ENCODE results near the gene RAB11FIP3. TPM values are rescaled to one million over a fixed set of nuclear protein-coding genes. Genes with fewer than 3 reads are reported as not detected.

Gene RAB11FIP3
- total RNA-seq, 1 experiment from 2014 or later = 35.8 TPM

DNA sequence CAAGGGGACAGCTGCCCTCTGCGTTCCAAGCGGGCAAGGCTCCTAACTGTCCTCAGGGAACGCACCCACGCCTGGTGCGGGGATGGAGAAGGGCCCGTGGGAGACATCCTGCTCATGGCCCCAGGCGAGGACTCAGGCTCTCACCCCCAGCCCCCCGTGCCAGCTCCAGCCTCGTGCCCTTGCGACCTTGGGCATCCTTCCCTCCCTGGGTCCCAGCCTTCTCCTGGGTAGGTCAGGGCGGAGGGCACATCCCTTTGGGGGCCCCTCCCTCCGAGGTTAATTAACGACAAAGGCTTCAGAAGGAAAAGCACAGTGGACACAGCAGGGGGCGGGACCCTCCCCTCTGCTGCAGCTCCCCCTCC is 46.6 kb upstream of the RAB11FIP3 start:
- Mint-ChIP-seq H3K9me3 (ENCODE audit: unreplicated experiment) (no peaks in the 10 kb centered on the region), H3K27me3 (ENCODE audit: insufficient read depth, unreplicated experiment) (no peaks in the 10 kb centered on the region), H3K27ac (ENCODE audit: unreplicated experiment) (no peak overlapping the region), H3K36me3 (ENCODE audit: insufficient read depth, unreplicated experiment) (peaks cover 20% of the 10 kb centered on the region), H3K4me3 (ENCODE audit: unreplicated experiment) (no peak overlapping the region), H3K4me1 (ENCODE audit: low read depth, unreplicated experiment) (no peaks in the 10 kb centered on the region)
- ChIA-PET POLR2A (no interaction called here), CTCF (no interaction called here)
- TF ChIP-seq, protein P1, sequence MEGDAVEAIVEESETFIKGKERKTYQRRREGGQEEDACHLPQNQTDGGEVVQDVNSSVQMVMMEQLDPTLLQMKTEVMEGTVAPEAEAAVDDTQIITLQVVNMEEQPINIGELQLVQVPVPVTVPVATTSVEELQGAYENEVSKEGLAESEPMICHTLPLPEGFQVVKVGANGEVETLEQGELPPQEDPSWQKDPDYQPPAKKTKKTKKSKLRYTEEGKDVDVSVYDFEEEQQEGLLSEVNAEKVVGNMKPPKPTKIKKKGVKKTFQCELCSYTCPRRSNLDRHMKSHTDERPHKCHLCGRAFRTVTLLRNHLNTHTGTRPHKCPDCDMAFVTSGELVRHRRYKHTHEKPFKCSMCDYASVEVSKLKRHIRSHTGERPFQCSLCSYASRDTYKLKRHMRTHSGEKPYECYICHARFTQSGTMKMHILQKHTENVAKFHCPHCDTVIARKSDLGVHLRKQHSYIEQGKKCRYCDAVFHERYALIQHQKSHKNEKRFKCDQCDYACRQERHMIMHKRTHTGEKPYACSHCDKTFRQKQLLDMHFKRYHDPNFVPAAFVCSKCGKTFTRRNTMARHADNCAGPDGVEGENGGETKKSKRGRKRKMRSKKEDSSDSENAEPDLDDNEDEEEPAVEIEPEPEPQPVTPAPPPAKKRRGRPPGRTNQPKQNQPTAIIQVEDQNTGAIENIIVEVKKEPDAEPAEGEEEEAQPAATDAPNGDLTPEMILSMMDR (IDR thresholded peaks at IDR 0.05; ENCODE audit: insufficient read depth in 1 of 2, low read depth in 1 of 2, low read length in 1 of 2, severe bottlenecking in 1 of 2, unreplicated experiment in 1 of 2) = no peak
- no peaks in the 10 kb centered on the region for H3K4me1 ChIP-seq
- no peaks in the 10 kb centered on the region for H3K9me3 ChIP-seq
- H3K4me3 ChIP-seq (ENCODE audit: low read depth, low read length) = no peak overlapping the region
- DNase-seq = peak in 1 of 2 experiments; percentile 26
- BruUV-seq (replicated peaks) = no TSS peak
- intact Hi-C loops (cut with micrococcal nuclease; ENCODE audit: unreplicated experiment) = no loop called here
- H3K36me3 ChIP-seq (ENCODE audit: control insufficient read depth, insufficient read depth, low read length) = no peaks in the 10 kb centered on the region; the same call in none of the 2 replicates
- H3K27me3 ChIP-seq (replicated peaks; ENCODE audit: control insufficient read depth, insufficient read depth, low read length) = no peaks in the 10 kb centered on the region

- CTCF ChIA-PET = no interaction called here
- Histone ChIP-seq H3K4me1 (no peaks in the 10 kb centered on the region), H3K4me3 (ENCODE audit: low read depth, low read length) (no peak overlapping the region), H3K36me3 (ENCODE audit: control insufficient read depth, insufficient read depth, low read length) (no peaks in the 10 kb centered on the region; the same call in 1 of the 2 replicates), H3K27me3 (replicated peaks; ENCODE audit: control insufficient read depth, insufficient read depth, low read length) (no peaks in the 10 kb centered on the region), H3K9me3 (no peaks in the 10 kb centered on the region)
- no peak overlapping the region for H3K4me3 Mint-ChIP-seq (ENCODE audit: unreplicated experiment)
- H3K27me3 Mint-ChIP-seq (ENCODE audit: insufficient read depth, unreplicated experiment) = no peaks in the 10 kb centered on the region
- no peaks in the 10 kb centered on the region for H3K9me3 Mint-ChIP-seq (ENCODE audit: unreplicated experiment)
- TF ChIP-seq, protein P1 (IDR thresholded peaks at IDR 0.05; ENCODE audit: insufficient read depth in 1 of 2, low read depth in 1 of 2, low read length in 1 of 2, severe bottlenecking in 1 of 2, unreplicated experiment in 1 of 2) = no peak
- intact Hi-C loops (cut with micrococcal nuclease; ENCODE audit: unreplicated experiment) = no loop called here
- BruUV-seq (replicated peaks) = no TSS peak
- DNase-seq = peak in 1 of 2 experiments; percentile 29
- H3K36me3 Mint-ChIP-seq (ENCODE audit: insufficient read depth, unreplicated experiment) = peaks cover 20% of the 10 kb centered on the region
- no peak overlapping the region for H3K27ac Mint-ChIP-seq (ENCODE audit: unreplicated experiment)
- POLR2A ChIA-PET = no interaction called here
- no peaks in the 10 kb centered on the region for H3K4me1 Mint-ChIP-seq (ENCODE audit: low read depth, unreplicated experiment)
Measured at GRCh38 chr16:379183-379960, 46.1 kb upstream of the RAB11FIP3 start.

DNA sequence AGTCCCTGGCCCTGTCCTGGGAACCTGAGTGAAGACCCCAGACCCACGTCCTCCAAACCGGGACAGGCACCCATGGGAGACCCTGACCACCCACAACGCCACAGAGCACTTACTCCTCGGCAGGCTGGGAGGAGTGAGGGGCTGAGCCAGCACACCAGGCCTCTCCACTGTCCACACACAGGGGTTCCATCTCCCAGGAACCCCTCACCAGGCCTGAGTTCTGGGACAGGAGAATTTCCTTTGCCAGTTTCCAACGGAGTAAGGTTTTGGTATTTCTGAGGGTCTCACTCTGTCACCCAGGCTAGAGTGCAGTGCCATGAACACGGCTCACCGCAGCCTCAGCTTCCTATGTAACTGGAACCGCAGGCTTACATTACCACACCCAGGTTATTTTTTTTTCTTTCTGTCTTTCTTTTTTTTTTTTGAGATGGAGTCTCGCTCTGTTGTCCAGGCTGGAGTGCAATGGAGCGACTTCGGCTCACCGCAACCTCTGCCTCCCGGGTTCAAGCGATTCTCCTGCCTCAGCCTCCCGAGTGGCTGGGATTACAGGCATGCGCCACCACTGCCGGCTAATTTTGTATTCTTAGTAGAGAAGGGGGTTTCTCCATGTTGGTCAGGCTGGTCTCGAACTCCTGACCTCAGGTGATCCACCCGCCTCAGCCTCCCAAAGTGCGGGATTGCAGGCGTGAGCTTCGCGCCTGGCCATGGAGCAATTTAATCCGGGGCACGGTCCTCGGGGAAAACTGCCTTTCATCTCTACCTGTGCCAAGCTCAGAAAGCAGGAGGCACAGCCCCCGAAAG is 45.3 kb upstream of the RAB11FIP3 start:
- Mint-ChIP-seq H3K36me3 (ENCODE audit: insufficient read depth, unreplicated experiment) (peaks cover 20% of the 10 kb centered on the region), H3K4me1 (ENCODE audit: low read depth, unreplicated experiment) (no peaks in the 10 kb centered on the region), H3K27ac (ENCODE audit: unreplicated experiment) (no peak overlapping the region), H3K9me3 (ENCODE audit: unreplicated experiment) (no peaks in the 10 kb centered on the region), H3K4me3 (ENCODE audit: unreplicated experiment) (peak overlapping the region; percentile 71), H3K27me3 (ENCODE audit: insufficient read depth, unreplicated experiment) (no peaks in the 10 kb centered on the region)
- TF ChIP-seq, protein P1 (IDR thresholded peaks at IDR 0.05; ENCODE audit: insufficient read depth in 1 of 2, low read depth in 1 of 2, low read length in 1 of 2, severe bottlenecking in 1 of 2, unreplicated experiment in 1 of 2) = no peak
- Histone ChIP-seq H3K9me3 (no peaks in the 10 kb centered on the region), H3K27me3 (replicated peaks; ENCODE audit: control insufficient read depth, insufficient read depth, low read length) (no peaks in the 10 kb centered on the region), H3K36me3 (ENCODE audit: control insufficient read depth, insufficient read depth, low read length) (no peaks in the 10 kb centered on the region; the same call in 1 of the 2 replicates), H3K4me3 (ENCODE audit: low read depth, low read length) (peak overlapping the region; percentile 76), H3K4me1 (no peaks in the 10 kb centered on the region)
- POLR2A ChIA-PET = no interaction called here
- BruUV-seq (replicated peaks) = TSS peak; percentile 60
- DNase-seq = peak in 1 of 2 experiments; percentile 26
- intact Hi-C loops (cut with micrococcal nuclease; ENCODE audit: unreplicated experiment) = no loop called here
- CTCF ChIA-PET = interaction anchor here (1.1 kb wide), 1 partner anchor 18 kb away, joined by 3 read pairs; no protein-coding TSS in a partner anchor

Measured in Caco-2 (cell line).